ENCODE measurements around the gene THOC6.
A peak's percentile ranks its signal among the peaks of the same experiment; 100 is the strongest.

THOC6 gene

DNA sequence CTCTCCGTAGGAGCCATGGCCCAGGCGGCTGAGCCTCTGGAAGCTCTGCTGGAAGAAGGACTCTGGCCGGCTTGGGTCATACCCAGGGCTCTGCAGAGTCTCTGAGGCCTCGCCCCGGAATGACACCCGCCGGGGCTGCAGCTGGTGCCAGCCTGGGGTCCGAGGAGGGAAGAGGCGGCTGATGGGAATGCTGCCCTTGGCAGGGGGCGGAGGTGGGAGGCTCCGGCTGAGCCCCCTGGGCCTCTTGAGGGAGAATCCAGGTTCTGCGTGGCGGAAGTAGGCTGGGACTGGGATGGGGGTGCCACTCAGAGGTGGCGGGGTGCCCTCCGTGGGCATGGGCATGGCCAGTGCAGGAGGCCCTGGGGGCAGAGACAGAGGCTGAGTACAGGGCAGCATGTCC lies 47.2 kb upstream of the THOC6 start:
- peaks cover 7% of the 10 kb centered on the region for H3K4me1 ChIP-seq (ENCODE audit: control insufficient read depth, insufficient read depth, low read length)
- no peak overlapping the region for H3K27ac ChIP-seq (ENCODE audit: extremely low read depth, low read depth, low read length)
- CTCF ChIA-PET, result interaction anchor here (1.3 kb wide), 1 partner anchor 45 kb away, joined by 3 read pairs; no protein-coding TSS in a partner anchor
- H3K36me3 ChIP-seq (ENCODE audit: control insufficient read depth in 2 of 2, insufficient read depth in 1 of 2, low read length in 2 of 2), result peaks cover 3 to 65% of the 10 kb centered on the region in 2 experiments; a peak in 2 of 3 replicates
- no peak overlapping the region for H3K4me3 ChIP-seq (ENCODE audit: low read depth, low read length)
- POLR2A ChIA-PET, result interaction anchor here (1.1 kb wide), 1 partner anchor 54 kb away, joined by 3 read pairs; no protein-coding TSS in a partner anchor
- TF ChIP-seq, protein P1, sequence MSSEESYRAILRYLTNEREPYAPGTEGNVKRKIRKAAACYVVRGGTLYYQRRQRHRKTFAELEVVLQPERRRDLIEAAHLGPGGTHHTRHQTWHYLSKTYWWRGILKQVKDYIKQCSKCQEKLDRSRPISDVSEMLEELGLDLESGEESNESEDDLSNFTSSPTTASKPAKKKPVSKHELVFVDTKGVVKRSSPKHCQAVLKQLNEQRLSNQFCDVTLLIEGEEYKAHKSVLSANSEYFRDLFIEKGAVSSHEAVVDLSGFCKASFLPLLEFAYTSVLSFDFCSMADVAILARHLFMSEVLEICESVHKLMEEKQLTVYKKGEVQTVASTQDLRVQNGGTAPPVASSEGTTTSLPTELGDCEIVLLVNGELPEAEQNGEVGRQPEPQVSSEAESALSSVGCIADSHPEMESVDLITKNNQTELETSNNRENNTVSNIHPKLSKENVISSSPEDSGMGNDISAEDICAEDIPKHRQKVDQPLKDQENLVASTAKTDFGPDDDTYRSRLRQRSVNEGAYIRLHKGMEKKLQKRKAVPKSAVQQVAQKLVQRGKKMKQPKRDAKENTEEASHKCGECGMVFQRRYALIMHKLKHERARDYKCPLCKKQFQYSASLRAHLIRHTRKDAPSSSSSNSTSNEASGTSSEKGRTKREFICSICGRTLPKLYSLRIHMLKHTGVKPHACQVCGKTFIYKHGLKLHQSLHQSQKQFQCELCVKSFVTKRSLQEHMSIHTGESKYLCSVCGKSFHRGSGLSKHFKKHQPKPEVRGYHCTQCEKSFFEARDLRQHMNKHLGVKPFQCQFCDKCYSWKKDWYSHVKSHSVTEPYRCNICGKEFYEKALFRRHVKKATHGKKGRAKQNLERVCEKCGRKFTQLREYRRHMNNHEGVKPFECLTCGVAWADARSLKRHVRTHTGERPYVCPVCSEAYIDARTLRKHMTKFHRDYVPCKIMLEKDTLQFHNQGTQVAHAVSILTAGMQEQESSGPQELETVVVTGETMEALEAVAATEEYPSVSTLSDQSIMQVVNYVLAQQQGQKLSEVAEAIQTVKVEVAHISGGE (tag by site-specific recombination; conservative IDR thresholded peaks at IDR 0.05; ENCODE audit: low read depth), result no peak
- TF ChIP-seq ZNF132 (tag by site-specific recombination; IDR thresholded peaks at IDR 0.05; ENCODE audit: borderline replicate concordance), result no peak
- TF ChIP-seq, protein P2, sequence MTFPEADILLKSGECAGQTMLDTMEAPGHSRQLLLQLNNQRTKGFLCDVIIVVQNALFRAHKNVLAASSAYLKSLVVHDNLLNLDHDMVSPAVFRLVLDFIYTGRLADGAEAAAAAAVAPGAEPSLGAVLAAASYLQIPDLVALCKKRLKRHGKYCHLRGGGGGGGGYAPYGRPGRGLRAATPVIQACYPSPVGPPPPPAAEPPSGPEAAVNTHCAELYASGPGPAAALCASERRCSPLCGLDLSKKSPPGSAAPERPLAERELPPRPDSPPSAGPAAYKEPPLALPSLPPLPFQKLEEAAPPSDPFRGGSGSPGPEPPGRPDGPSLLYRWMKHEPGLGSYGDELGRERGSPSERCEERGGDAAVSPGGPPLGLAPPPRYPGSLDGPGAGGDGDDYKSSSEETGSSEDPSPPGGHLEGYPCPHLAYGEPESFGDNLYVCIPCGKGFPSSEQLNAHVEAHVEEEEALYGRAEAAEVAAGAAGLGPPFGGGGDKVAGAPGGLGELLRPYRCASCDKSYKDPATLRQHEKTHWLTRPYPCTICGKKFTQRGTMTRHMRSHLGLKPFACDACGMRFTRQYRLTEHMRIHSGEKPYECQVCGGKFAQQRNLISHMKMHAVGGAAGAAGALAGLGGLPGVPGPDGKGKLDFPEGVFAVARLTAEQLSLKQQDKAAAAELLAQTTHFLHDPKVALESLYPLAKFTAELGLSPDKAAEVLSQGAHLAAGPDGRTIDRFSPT (tag by site-specific recombination; IDR thresholded peaks at IDR 0.05), result peak; percentile 80
- TF ChIP-seq RBAK (tag by site-specific recombination; IDR thresholded peaks at IDR 0.05), result no peak
- no peak for TF ChIP-seq ZNF211 (tag by site-specific recombination; IDR thresholded peaks at IDR 0.05; ENCODE audit: low read depth)
- TF ChIP-seq, protein P3, sequence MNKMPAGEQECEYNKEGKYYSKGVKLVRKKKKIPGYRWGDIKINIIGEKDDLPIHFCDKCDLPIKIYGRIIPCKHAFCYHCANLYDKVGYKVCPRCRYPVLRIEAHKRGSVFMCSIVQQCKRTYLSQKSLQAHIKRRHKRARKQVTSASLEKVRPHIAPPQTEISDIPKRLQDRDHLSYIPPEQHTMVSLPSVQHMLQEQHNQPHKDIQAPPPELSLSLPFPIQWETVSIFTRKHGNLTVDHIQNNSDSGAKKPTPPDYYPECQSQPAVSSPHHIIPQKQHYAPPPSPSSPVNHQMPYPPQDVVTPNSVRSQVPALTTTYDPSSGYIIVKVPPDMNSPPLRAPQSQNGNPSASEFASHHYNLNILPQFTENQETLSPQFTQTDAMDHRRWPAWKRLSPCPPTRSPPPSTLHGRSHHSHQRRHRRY (tag by site-specific recombination; IDR thresholded peaks at IDR 0.05), result no peak
- no peaks in the 10 kb centered on the region for H3K9me3 ChIP-seq (ENCODE audit: control insufficient read depth, insufficient read depth, low read depth, low read length)

DNA sequence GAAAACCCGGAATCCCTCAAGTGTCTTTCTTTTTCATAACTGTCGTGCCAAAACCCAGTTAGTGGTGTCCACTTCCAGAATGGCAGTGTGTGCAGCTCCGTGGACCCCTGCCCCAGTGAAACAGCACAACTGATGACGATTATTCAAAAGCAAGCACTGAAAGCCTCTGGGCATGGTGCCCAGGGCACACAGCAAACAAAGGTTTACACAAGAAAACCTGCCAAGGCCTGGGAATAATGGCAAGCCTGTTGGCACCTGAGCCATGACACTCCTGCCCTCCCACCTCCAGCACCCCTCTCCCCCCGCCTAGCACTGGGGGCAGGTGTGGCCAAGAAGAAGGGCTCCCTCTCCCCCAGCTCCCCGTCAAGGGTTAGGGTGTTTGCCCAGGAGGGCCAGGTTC lies 46.4 kb upstream of the THOC6 start:
- Histone ChIP-seq H3K4me3 (ENCODE audit: low read depth, low read length) (no peak overlapping the region), H3K36me3 (ENCODE audit: control insufficient read depth in 2 of 2, insufficient read depth in 1 of 2, low read length in 2 of 2) (peaks cover 3 to 57% of the 10 kb centered on the region in 2 experiments; a peak in 2 of 3 replicates), H3K4me1 (ENCODE audit: control insufficient read depth, insufficient read depth, low read length) (peaks cover 7% of the 10 kb centered on the region), H3K27ac (ENCODE audit: extremely low read depth, low read depth, low read length) (no peak overlapping the region), H3K9me3 (ENCODE audit: control insufficient read depth, insufficient read depth, low read depth, low read length) (no peaks in the 10 kb centered on the region)
- TF ChIP-seq ZNF548 (tag by site-specific recombination; IDR thresholded peaks at IDR 0.05) (no peak), ZBTB48 (tag by site-specific recombination; IDR thresholded peaks at IDR 0.05) (peak; percentile 27; the same call in 1 of the 2 replicates), BCL11B (tag by site-specific recombination; IDR thresholded peaks at IDR 0.05; ENCODE audit: low read depth) (no peak)
- POLR2A ChIA-PET, result interaction anchor here (1.1 to 2.4 kb wide), 2 partner anchors 8 to 54 kb away, joined by 3 to 9 read pairs; partner anchors contain the start of gene PAQR4
- CTCF ChIA-PET, result interaction anchor here (0.8 to 1.3 kb wide), 3 partner anchors 7 to 44 kb away, joined by 3 to 7 read pairs (median 6); no protein-coding TSS in a partner anchor

DNA sequence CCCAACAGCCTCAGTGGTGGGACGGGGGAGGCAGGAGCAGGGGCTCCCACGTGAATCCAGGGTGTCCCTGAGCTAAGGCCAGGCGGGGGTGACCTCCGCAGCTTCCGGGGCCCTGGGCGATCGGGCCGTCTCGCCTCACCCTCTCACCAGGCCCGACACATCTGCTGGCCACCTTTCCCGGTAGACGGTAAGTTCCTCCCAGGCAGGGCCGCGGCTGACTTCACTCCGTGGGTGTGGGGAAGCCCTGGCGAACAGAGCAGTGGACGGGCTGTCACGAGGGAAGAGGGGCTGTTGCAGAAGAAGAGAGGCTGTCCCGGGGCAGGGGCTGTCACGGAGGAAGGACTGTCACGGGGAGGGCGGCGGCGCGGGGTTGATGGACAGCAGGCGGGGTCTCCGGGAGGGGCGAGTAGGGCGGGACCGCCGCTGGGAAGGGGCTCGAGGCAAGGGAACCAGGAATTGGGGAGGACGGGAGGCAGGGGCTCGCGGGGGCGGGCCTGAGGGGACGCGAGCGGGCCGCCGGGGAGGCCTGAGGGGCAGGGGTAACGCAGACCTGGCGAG lies 44.1 kb upstream of the THOC6 start:
- POLR2A ChIA-PET, result interaction anchor here (0.8 to 2.4 kb wide), 9 partner anchors 8 to 155 kb away, joined by 3 to 25 read pairs (median 5); partner anchors contain the start of genes KREMEN2, PAQR4, TNFRSF12A and ZNF213
- Histone ChIP-seq H3K27ac (ENCODE audit: extremely low read depth, low read depth, low read length) (peak overlapping the region; percentile 86), H3K4me1 (ENCODE audit: control insufficient read depth, insufficient read depth, low read length) (no peaks in the 10 kb centered on the region), H3K4me3 (ENCODE audit: low read depth, low read length) (peak overlapping the region; percentile 84), H3K36me3 (ENCODE audit: control insufficient read depth in 2 of 2, insufficient read depth in 1 of 2, low read length in 2 of 2) (peaks cover 3 to 37% of the 10 kb centered on the region in 2 experiments; a peak in 2 of 3 replicates), H3K9me3 (ENCODE audit: control insufficient read depth, insufficient read depth, low read depth, low read length) (no peaks in the 10 kb centered on the region)
- CTCF ChIA-PET, result interaction anchor here (1.5 to 2.8 kb wide), 2 partner anchors 10 to 17 kb away, joined by 5 to 12 read pairs; partner anchors contain the start of gene PAQR4
- TF ChIP-seq, protein P4, sequence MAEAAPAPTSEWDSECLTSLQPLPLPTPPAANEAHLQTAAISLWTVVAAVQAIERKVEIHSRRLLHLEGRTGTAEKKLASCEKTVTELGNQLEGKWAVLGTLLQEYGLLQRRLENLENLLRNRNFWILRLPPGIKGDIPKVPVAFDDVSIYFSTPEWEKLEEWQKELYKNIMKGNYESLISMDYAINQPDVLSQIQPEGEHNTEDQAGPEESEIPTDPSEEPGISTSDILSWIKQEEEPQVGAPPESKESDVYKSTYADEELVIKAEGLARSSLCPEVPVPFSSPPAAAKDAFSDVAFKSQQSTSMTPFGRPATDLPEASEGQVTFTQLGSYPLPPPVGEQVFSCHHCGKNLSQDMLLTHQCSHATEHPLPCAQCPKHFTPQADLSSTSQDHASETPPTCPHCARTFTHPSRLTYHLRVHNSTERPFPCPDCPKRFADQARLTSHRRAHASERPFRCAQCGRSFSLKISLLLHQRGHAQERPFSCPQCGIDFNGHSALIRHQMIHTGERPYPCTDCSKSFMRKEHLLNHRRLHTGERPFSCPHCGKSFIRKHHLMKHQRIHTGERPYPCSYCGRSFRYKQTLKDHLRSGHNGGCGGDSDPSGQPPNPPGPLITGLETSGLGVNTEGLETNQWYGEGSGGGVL (tag by site-specific recombination; IDR thresholded peaks at IDR 0.05), result peak; percentile 11
- peak; percentile 76 for TF ChIP-seq SP3 (tag by site-specific recombination; IDR thresholded peaks at IDR 0.05)
- TF ChIP-seq, protein P5, sequence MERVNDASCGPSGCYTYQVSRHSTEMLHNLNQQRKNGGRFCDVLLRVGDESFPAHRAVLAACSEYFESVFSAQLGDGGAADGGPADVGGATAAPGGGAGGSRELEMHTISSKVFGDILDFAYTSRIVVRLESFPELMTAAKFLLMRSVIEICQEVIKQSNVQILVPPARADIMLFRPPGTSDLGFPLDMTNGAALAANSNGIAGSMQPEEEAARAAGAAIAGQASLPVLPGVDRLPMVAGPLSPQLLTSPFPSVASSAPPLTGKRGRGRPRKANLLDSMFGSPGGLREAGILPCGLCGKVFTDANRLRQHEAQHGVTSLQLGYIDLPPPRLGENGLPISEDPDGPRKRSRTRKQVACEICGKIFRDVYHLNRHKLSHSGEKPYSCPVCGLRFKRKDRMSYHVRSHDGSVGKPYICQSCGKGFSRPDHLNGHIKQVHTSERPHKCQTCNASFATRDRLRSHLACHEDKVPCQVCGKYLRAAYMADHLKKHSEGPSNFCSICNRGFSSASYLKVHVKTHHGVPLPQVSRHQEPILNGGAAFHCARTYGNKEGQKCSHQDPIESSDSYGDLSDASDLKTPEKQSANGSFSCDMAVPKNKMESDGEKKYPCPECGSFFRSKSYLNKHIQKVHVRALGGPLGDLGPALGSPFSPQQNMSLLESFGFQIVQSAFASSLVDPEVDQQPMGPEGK (tag by site-specific recombination; IDR thresholded peaks at IDR 0.05), result peak; percentile 81; the same call in 1 of the 2 replicates
- TF ChIP-seq ZNF600 (tag by site-specific recombination; IDR thresholded peaks at IDR 0.05), result no peak
- TF ChIP-seq, protein P6, sequence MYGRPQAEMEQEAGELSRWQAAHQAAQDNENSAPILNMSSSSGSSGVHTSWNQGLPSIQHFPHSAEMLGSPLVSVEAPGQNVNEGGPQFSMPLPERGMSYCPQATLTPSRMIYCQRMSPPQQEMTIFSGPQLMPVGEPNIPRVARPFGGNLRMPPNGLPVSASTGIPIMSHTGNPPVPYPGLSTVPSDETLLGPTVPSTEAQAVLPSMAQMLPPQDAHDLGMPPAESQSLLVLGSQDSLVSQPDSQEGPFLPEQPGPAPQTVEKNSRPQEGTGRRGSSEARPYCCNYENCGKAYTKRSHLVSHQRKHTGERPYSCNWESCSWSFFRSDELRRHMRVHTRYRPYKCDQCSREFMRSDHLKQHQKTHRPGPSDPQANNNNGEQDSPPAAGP (tag by site-specific recombination; IDR thresholded peaks at IDR 0.05), result 0 out of 2 replicates have a peak, but pooled peaks have one; percentile 38
- no peak for TF ChIP-seq ZNF292 (tag by site-specific recombination; IDR thresholded peaks at IDR 0.05; ENCODE audit: borderline replicate concordance, low read depth)
- TF ChIP-seq KLF9 (tag by site-specific recombination; IDR thresholded peaks at IDR 0.05; ENCODE audit: low read depth), result peak; percentile 54
- TF ChIP-seq KLF1 (tag by site-specific recombination; IDR thresholded peaks at IDR 0.05), result peak; percentile 88

Measured in HEK293 (cell line).